HG02852 (cell line): ENCODE measurements around the gene CDKN3.
"Not testable (repeated sequence)": the region's sequence is repeated elsewhere in the genome, so short reads cannot be mapped to it uniquely, and the experiment has no call there.

Experiments used
- ATAC-seq: cut with Tn5 transposase; IDR thresholded peaks from one replicate; pipeline ENCODE4 v1.9.1; 2021; ENCODE audit warnings: mild to moderate bottlenecking, moderate library complexity; ENCODE audit not compliant: unreplicated experiment

CDKN3 gene

GRCh38 chr14:54369343-54369742 is 27.5 kb upstream of the CDKN3 start:
- ATAC-seq: no peak

GRCh38 chr14:54370323-54371198 is 26.2 kb upstream of the CDKN3 start:
- ATAC-seq: no peak

GRCh38 chr14:54374117-54374884 is 22.5 kb upstream of the CDKN3 start:
- no peak for ATAC-seq

DNA sequence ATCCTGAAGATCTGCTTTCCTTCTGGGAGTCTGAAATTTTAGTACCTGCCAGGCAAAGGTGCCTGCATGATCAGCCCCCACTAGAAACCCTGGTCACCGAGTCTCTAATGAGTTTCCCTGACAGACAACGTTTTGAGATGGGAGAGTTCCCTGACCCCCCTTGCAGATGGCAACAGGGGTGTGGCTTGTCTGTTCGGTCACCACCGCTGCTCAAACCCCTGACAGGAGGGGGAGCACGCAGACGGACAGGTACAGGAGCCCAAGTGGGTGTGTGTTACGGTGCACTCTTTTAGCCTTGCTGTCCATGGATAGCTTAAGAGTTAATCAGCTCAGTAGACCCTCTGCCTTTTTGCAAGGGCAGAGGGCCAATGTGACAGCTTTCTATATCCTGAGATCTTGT is 19.3 kb upstream of the CDKN3 start:
- ATAC-seq: no peak

DNA sequence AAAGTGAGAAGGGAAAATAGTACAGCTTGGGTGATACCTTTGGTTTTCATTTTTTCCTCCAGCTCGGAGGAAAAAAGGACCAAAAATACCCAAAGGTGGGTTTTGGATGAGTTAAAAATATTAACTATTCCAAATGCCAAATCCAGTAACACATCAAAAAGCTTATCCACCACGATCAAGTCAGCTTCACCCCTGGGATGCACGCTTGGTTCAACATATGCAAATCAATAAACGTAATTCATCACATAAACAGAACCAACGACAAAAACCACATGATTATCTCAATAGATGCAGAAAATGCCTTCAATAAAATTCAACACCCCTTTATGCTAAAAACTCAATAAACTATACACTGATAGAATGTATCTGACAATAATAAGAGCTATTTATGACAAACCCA is 17.9 kb upstream of the CDKN3 start:
- not testable (repeated sequence) for ATAC-seq

DNA sequence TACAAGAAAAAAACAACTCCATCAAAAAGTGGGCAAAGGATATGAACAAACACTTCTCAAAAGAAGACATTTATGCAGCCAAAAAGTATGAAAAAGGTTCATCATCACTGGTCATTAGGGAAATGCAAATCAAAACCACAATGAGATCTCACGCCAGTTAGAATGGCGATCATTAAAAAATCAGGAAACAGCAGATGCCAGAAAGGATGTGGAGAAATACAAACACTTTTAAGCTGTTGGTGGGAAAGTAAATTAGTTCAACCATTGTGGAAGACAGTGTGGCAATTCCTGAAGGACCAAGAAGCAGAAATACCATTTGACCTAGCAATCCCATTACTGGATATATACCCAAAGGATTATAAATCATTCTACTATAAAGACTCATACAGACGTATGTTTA is 16.2 kb upstream of the CDKN3 start:
- not testable (repeated sequence) for ATAC-seq

DNA sequence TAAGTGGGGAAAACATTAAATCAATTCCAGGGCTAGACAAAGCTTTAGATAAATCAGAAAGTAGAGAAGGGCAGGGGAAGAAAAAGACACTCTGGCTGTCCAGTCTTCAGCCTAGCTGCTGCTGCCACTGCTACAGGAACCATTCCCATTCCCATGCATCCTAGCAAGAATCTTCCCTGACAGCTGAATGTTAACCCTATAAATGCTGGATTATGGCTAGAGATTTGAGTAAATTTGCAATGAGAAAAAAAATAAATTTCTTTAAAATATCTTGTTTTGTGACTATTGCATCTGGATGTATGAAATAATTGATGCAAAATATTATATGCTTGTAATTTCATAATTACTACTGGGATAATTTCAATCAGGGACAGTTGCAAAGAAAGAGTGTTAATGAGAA is 15.0 kb upstream of the CDKN3 start:
- ATAC-seq: no peak

- ATAC-seq: no peak
Observed at GRCh38 chr14:54383835-54384234, 13.0 kb upstream of the CDKN3 start.

DNA sequence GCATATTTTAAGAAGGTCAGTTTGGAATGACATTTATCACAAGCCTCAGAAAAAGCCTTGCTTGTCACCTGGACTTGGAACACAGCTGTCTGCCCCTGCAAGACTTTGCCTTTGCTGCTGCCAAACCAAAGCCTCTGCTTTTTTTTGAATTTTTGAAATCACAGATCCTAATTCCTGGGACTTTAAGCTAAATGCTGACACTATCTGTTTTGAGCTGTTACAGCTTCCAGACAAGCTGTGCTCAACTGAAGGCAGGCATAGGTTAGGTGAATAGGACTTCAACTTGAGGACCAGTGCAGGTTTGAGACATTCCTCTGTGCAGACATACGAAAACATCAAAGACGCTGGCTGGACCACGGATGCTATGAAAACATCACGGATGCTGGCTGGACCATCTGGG is 11.3 kb upstream of the CDKN3 start:
- ATAC-seq: no peak

- no peak for ATAC-seq
Observed at GRCh38 chr14:54387328-54387727, 9.5 kb upstream of the CDKN3 start.

- ATAC-seq: no peak
Observed at GRCh38 chr14:54392131-54392859, 4.5 kb upstream of the CDKN3 start.

GRCh38 chr14:54392986-54393884 is 3.6 kb upstream of the CDKN3 start:
- ATAC-seq: not testable (repeated sequence)

DNA sequence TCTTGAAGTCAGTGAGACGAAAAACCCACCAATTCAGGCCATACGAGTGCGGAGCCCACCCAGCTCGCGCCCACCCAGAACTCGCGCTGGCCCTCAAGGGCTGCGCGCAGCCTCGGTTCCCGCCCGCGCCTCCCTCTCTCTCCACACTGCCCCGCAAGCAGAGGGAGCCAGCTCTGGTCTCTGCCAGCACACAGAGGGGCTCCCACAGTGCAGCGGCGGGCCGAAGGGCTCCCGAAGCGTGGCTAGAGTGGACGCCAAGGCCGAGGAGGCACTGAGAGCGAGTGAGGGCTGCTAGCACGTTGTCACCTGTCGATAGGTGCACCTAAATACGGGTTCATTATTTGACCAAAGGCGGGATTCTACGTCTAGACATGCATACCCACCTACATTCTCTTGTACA is 2.2 kb upstream of the CDKN3 start:
- no peak for ATAC-seq

DNA sequence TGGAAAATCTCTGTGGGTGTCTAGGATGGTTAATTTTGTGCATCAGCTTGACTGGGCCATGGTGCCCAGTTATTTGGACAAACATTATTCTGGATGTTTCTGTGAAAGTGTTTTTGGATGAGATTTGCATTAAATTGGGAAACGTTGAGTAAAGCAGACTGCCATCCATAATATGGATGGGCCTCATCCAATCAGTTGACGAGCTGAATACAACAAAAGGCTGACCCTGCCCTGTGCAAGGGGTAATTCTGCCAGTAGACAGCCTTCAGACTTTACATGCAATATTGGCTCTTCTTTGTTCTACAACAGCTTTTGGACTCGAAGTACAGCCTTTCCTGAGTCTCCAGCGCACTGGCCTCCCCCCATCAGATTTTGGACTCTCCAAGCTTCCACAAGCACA is 1.5 kb upstream of the CDKN3 start:
- no peak for ATAC-seq

GRCh38 chr14:54395716-54396115 is 1.1 kb upstream of the CDKN3 start:
- ATAC-seq: no peak

- no peak for ATAC-seq
Observed at GRCh38 chr14:54396183-54396492, 669 bp upstream of the CDKN3 start.

DNA sequence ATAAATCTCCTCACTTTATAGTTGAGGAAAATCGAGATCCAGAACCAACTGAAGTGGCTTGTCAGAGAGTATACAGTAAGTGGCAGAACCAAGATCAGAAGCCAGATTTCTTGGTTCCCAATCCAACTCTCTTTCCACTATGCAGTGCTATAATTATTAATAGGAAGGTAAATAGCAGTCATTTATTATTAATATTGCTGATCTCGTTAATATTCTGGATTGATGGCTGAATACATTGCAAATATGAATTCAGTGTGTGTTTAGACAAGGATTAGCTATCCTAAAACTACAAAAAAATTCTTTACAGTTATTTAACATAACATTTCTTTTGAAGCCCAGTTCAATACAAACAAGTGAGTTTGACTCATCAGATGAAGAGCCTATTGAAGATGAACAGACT is 2.8 kb downstream of the CDKN3 start:
- no peak for ATAC-seq

- not testable (repeated sequence) for ATAC-seq
Observed at GRCh38 chr14:54403401-54404005, 6.7 kb downstream of the CDKN3 start.

GRCh38 chr14:54410215-54410614 is 13.4 kb downstream of the CDKN3 start:
- no peak for ATAC-seq

DNA sequence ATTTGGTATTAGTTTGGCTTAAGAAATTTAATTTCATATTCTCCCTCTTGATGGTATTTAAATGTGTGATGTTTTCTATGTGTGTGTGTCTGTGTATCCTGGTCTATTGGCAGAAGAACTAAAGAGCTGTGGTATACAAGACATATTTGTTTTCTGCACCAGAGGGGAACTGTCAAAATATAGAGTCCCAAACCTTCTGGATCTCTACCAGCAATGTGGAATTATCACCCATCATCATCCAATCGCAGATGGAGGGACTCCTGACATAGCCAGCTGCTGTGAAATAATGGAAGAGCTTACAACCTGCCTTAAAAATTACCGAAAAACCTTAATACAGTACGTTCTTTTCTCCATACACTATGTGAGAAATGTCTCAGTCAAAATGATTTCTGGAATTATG is 14.6 kb downstream of the CDKN3 start:
- ATAC-seq: no peak
